Neuronal stem cell (in vitro differentiated cells): Measurements from ENCODE around the gene SMCO2.
A peak's percentile ranks its signal among the peaks of the same experiment; 100 is the strongest.

Source experiments
- DNase-seq: peaks from one replicate; pipeline ENCODE4 v3.0.0-alpha.2; 2013; ENCODE audit warnings: low spot score
- H2AFZ ChIP-seq: one replicate; pipeline ENCODE4 v1.6.1; 2013; ENCODE audit warnings: mild to moderate bottlenecking, low read length, inconsistent platforms
- H2AK5ac ChIP-seq: 2 replicates; pipeline ENCODE4 v1.6.1; 2013; ENCODE audit warnings: low read depth, mild to moderate bottlenecking, inconsistent platforms, low read length, moderate library complexity, mixed read lengths
- H2BK120ac ChIP-seq: 2 replicates; pipeline ENCODE4 v1.6.1; 2013; ENCODE audit warnings: low read depth, mild to moderate bottlenecking, inconsistent platforms, low read length, moderate library complexity, mixed read lengths
- H2BK12ac ChIP-seq: one replicate; pipeline ENCODE4 v1.6.1; 2013; ENCODE audit warnings: low read length, inconsistent platforms
- H2BK15ac ChIP-seq: 2 replicates; pipeline ENCODE4 v1.6.1; 2013; ENCODE audit warnings: mild to moderate bottlenecking, low read length, inconsistent platforms, mixed read lengths
- H2BK5ac ChIP-seq: one replicate; pipeline ENCODE4 v1.6.1; 2013; ENCODE audit warnings: inconsistent platforms, mild to moderate bottlenecking, low read length, moderate library complexity
- H3K14ac ChIP-seq: one replicate; pipeline ENCODE4 v1.6.1; 2013; ENCODE audit warnings: low read length, inconsistent platforms
- H3K18ac ChIP-seq: 2 replicates; pipeline ENCODE4 v1.6.1; 2013; ENCODE audit warnings: low read length, inconsistent platforms
- H3K23ac ChIP-seq: 2 replicates; pipeline ENCODE4 v1.6.1; 2013; ENCODE audit warnings: low read depth, mild to moderate bottlenecking, mixed read lengths, low read length, inconsistent platforms; ENCODE audit not compliant: poor library complexity
- H3K27ac ChIP-seq: replicated peaks from 3 replicates; pipeline ENCODE4 v1.5.1; 2013; ENCODE audit warnings: low read length, inconsistent platforms
- H3K27me3 ChIP-seq, 3 experiments: 2 replicates each; pipeline ENCODE4 v1.6.1; 2013; ENCODE audit warnings: low read length in 3 of 3, mild to moderate bottlenecking in 2 of 3, inconsistent platforms in 1 of 3, low read depth in 1 of 3, mixed read lengths in 1 of 3, moderate library complexity in 1 of 3; ENCODE audit not compliant: control insufficient read depth in 3 of 3, insufficient read depth in 3 of 3
- H3K36me3 ChIP-seq, 2 donors: replicated peaks in 1 of 2; 2 replicates each; pipeline ENCODE4 v1.6.1; 2013; ENCODE audit warnings: low read length in 2 of 2; ENCODE audit not compliant: control insufficient read depth in 2 of 2, insufficient read depth in 2 of 2
- H3K4ac ChIP-seq: 2 replicates; pipeline ENCODE4 v1.6.1; 2013; ENCODE audit warnings: inconsistent platforms, mild to moderate bottlenecking, low read length, moderate library complexity
- H3K4me1 ChIP-seq, 2 donors: 1 replicate in 1 of 2; 2 replicates in 1 of 2; pipeline ENCODE4 v1.6.1; 2013; ENCODE audit warnings: low read length in 2 of 2, low read depth in 1 of 2; ENCODE audit not compliant: control insufficient read depth in 2 of 2, insufficient read depth in 1 of 2
- H3K4me2 ChIP-seq: one replicate; pipeline ENCODE4 v1.6.1; 2013; ENCODE audit warnings: mild to moderate bottlenecking, low read length, inconsistent platforms; ENCODE audit not compliant: insufficient read depth, poor library complexity, severe bottlenecking
- H3K4me3 ChIP-seq, 2 donors: 2 replicates each; pipeline ENCODE4 v1.5.1; 2013; ENCODE audit warnings: low read length in 2 of 2, mild to moderate bottlenecking in 2 of 2, inconsistent platforms in 1 of 2, moderate library complexity in 1 of 2
- H3K79me1 ChIP-seq: one replicate; pipeline ENCODE4 v1.6.1; 2013; ENCODE audit warnings: low read depth, mild to moderate bottlenecking, inconsistent platforms, low read length, moderate library complexity
- H3K9ac ChIP-seq: one replicate; pipeline ENCODE4 v1.6.1; 2013; ENCODE audit warnings: mild to moderate bottlenecking, low read depth, low read length, inconsistent platforms; ENCODE audit not compliant: poor library complexity
- H3K9me3 ChIP-seq, 2 donors: replicated peaks in 1 of 2; 2 replicates each; pipeline versions ENCODE3 to v1.6.1; 2013; ENCODE audit warnings: low read length in 2 of 2, mild to moderate bottlenecking in 2 of 2, inconsistent platforms in 1 of 2, low read depth in 1 of 2, mixed read lengths in 1 of 2, moderate library complexity in 1 of 2; ENCODE audit not compliant: control insufficient read depth in 2 of 2, insufficient read depth in 1 of 2
- H4K8ac ChIP-seq: one replicate; pipeline ENCODE4 v1.6.1; 2013; ENCODE audit warnings: low read depth, mild to moderate bottlenecking, inconsistent platforms, low read length, moderate library complexity
- H4K91ac ChIP-seq: one replicate; pipeline ENCODE4 v1.6.1; 2013; ENCODE audit warnings: low read length, low read depth, mild to moderate bottlenecking, inconsistent platforms; ENCODE audit not compliant: poor library complexity
- WGBS, 2 donors: extraction: QIAGEN DNeasy Blood & Tissue Kit; methylation state at CpG; one replicate each; pipeline ENCODE4 v1.1.7; 2013; ENCODE audit warnings: missing lambda C conversion rate in 2 of 2, mixed read lengths in 1 of 2; ENCODE audit not compliant: insufficient read length in 2 of 2, insufficient replicate concordance in 1 of 2; ENCODE audit errors: extremely low coverage in 2 of 2; 5-methylcytosine and 5-hydroxymethylcytosine counted together

SMCO2 gene

GRCh38 chr12:27480016-27480415 is 33.5 kb downstream of the SMCO2 start:
- H3K36me3 ChIP-seq, result no peaks in the 10 kb centered on the region
- H3K4me3 ChIP-seq, result no peak overlapping the region
- H3K27ac ChIP-seq, result no peak overlapping the region
- no peak overlapping the region for H4K91ac ChIP-seq
- no peak overlapping the region for H2BK15ac ChIP-seq
- H2AK5ac ChIP-seq, result no peak overlapping the region
- no peak for DNase-seq
- no peak overlapping the region for H2BK120ac ChIP-seq
- H3K14ac ChIP-seq, result no peak overlapping the region
- H2BK12ac ChIP-seq, result no peak overlapping the region
- H3K4ac ChIP-seq, result no peak overlapping the region
- H3K9ac ChIP-seq, result no peak overlapping the region
- no peaks in the 10 kb centered on the region for H3K79me1 ChIP-seq
- H2AFZ ChIP-seq, result peak overlapping the region; percentile 68
- peaks cover 14 to 21% of the 10 kb centered on the region in 2 donors for H3K9me3 ChIP-seq
- H3K23ac ChIP-seq, result no peak overlapping the region
- H3K18ac ChIP-seq, result no peak overlapping the region
- H3K4me2 ChIP-seq, result no peak overlapping the region
- no CpG with 5 or more reads among the region's 1 CpG for WGBS, 2 donors
- no peaks in the 10 kb centered on the region for H3K4me1 ChIP-seq
- no peak overlapping the region for H4K8ac ChIP-seq
- H3K27me3 ChIP-seq, result no peaks in the 10 kb centered on the region
- no peak overlapping the region for H2BK5ac ChIP-seq

GRCh38 chr12:27486961-27487360 is 40.4 kb downstream of the SMCO2 start:
- Histone ChIP-seq H3K4me1 (no peaks in the 10 kb centered on the region), H2BK120ac (no peak overlapping the region), H4K91ac (no peak overlapping the region), H3K79me1 (no peaks in the 10 kb centered on the region), H3K23ac (no peak overlapping the region), H3K4me2 (no peak overlapping the region), H3K14ac (no peak overlapping the region), H3K4me3 (no peak overlapping the region), H3K27ac (no peak overlapping the region), H2BK5ac (no peak overlapping the region), H3K4ac (no peak overlapping the region), H4K8ac (no peak overlapping the region), H2BK15ac (no peak overlapping the region), H2AFZ (no peak overlapping the region), H3K9ac (no peak overlapping the region), H2BK12ac (no peak overlapping the region), H3K27me3 (no peaks in the 10 kb centered on the region), H3K9me3 (no peaks in the 10 kb centered on the region), H2AK5ac (no peak overlapping the region), H3K36me3 (no peaks in the 10 kb centered on the region), H3K18ac (no peak overlapping the region)
- no peak for DNase-seq

GRCh38 chr12:27488479-27488878 is 41.9 kb downstream of the SMCO2 start:
- Histone ChIP-seq H3K36me3 (no peaks in the 10 kb centered on the region), H3K9me3 (no peaks in the 10 kb centered on the region), H3K23ac (no peak overlapping the region), H2BK5ac (no peak overlapping the region), H2BK15ac (no peak overlapping the region), H3K27ac (no peak overlapping the region), H3K4me3 (no peak overlapping the region), H4K91ac (no peak overlapping the region), H3K79me1 (no peaks in the 10 kb centered on the region), H3K27me3 (no peaks in the 10 kb centered on the region), H2BK120ac (no peak overlapping the region), H4K8ac (no peak overlapping the region), H2AK5ac (no peak overlapping the region), H3K14ac (no peak overlapping the region), H3K9ac (no peak overlapping the region), H2BK12ac (no peak overlapping the region), H3K4me2 (no peak overlapping the region), H3K4ac (no peak overlapping the region), H3K4me1 (no peaks in the 10 kb centered on the region), H3K18ac (no peak overlapping the region), H2AFZ (no peak overlapping the region)
- WGBS, 2 donors, result no CpG with 5 or more reads among the region's 5 CpGs
- DNase-seq, result no peak

GRCh38 chr12:27491226-27491625 is 44.7 kb downstream of the SMCO2 start:
- no peak overlapping the region for H3K14ac ChIP-seq
- no peak for DNase-seq
- H2BK120ac ChIP-seq, result no peak overlapping the region
- no peak overlapping the region for H2AFZ ChIP-seq
- no peak overlapping the region for H3K23ac ChIP-seq
- no peak overlapping the region for H3K4me3 ChIP-seq
- H3K9me3 ChIP-seq, result no peaks in the 10 kb centered on the region
- no peak overlapping the region for H4K91ac ChIP-seq
- no peaks in the 10 kb centered on the region for H3K27me3 ChIP-seq
- no peak overlapping the region for H2BK12ac ChIP-seq
- H3K9ac ChIP-seq, result no peak overlapping the region
- H2BK15ac ChIP-seq, result no peak overlapping the region
- no peak overlapping the region for H3K27ac ChIP-seq
- no peak overlapping the region for H2AK5ac ChIP-seq
- H3K4me2 ChIP-seq, result no peak overlapping the region
- H3K4me1 ChIP-seq, result no peaks in the 10 kb centered on the region
- no CpG with 5 or more reads among the region's 2 CpGs for WGBS, 2 donors
- H3K4ac ChIP-seq, result no peak overlapping the region
- no peak overlapping the region for H2BK5ac ChIP-seq
- no peaks in the 10 kb centered on the region for H3K36me3 ChIP-seq
- H3K79me1 ChIP-seq, result no peaks in the 10 kb centered on the region
- no peak overlapping the region for H3K18ac ChIP-seq
- no peak overlapping the region for H4K8ac ChIP-seq
